Right cardiac atrium (tissue), 5 donors: ENCODE measurements around the gene HMOX1. TPM values are rescaled to one million over a fixed set of nuclear protein-coding genes. Genes with fewer than 3 reads are reported as not detected.

Source experiments
- ATAC-seq, 2 donors: fragments of 200-7000 bp; cut with Tn5 transposase; one replicate each; pipeline versions ENCODE4 v1.8.0 to v1.9.1; 2020; ENCODE audit warnings: moderate library complexity in 2 of 2, mild to moderate bottlenecking in 1 of 2
- DNase-seq, 3 donors: peaks; one replicate each; pipeline ENCODE4 v3.0.0-alpha.2; 2020
- H3K27ac ChIP-seq: one replicate; pipeline ENCODE4 v1.5.1; 2013; ENCODE audit warnings: mild to moderate bottlenecking, low read length, control low read depth, moderate library complexity
- H3K27me3 ChIP-seq: one replicate; pipeline ENCODE4 v1.6.1; 2013; ENCODE audit not compliant: control insufficient read depth, insufficient read depth
- H3K4me1 ChIP-seq: one replicate; pipeline ENCODE4 v1.6.1; 2013; ENCODE audit warnings: low read length; ENCODE audit not compliant: control insufficient read depth, insufficient read depth
- H3K4me3 ChIP-seq: one replicate; pipeline ENCODE4 v1.5.1; 2013; ENCODE audit warnings: low read length, control low read depth
- H3K9me3 ChIP-seq: one replicate; pipeline ENCODE4 v1.6.1; 2013; ENCODE audit warnings: low read length; ENCODE audit not compliant: control insufficient read depth
- WGBS: extraction: QIAGEN DNeasy Blood & Tissue Kit; methylation state at CpG from one replicate; pipeline ENCODE4 v1.1.7; 2013; 5-methylcytosine and 5-hydroxymethylcytosine counted together
- intact Hi-C, 4 donors: fragments of 100-400 bp; cut with DNase I; formaldehyde crosslinking; loops; one replicate each; pipeline versions ENCODE4 v1.11.0 to v1.14.0; 2022 to 2023
- long read RNA-seq, 4 donors: library from polyadenylated mRNA; unstranded; transcript quantifications; one replicate each; pipeline ENCODE4 v2.0.0, GENCODE V29; 2020 to 2021
- polyA plus RNA-seq: library from polyadenylated mRNA; stranded (reverse); fragments of 200-250 nt; gene quantifications from one replicate; pipeline ENCODE4 v1.2.3, GENCODE V29; 2013
- total RNA-seq, 4 donors: library from RNA; stranded (reverse); fragmentation: NEBNext Ultra II Directional; extraction: Animal tissue kit (Norgen Biotek cat#: 25700); gene quantifications; one replicate each; pipeline ENCODE4 v1.2.1, GENCODE V29; 2021
- donor health status: healthy with polysubstance abuse.
- donor health status: DM: no; HTN: yes; CAD: no.
- donor health status: DM: no; HTN: no; CAD: no.
- donor health status: DM: no; HTN: yes; CAD: no; lungs with severe emphysema.
- donor health status: DM: yes; HTN: yes; CAD: no.

Gene HMOX1, protein sequence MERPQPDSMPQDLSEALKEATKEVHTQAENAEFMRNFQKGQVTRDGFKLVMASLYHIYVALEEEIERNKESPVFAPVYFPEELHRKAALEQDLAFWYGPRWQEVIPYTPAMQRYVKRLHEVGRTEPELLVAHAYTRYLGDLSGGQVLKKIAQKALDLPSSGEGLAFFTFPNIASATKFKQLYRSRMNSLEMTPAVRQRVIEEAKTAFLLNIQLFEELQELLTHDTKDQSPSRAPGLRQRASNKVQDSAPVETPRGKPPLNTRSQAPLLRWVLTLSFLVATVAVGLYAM
- total RNA-seq (10 to 100 TPM in 2 of 4 donors, 1 to 10 TPM in 2; 6.2 to 10.8 (median 9.6) TPM), polyA plus RNA-seq (6.1 TPM)
- long read RNA-seq, donor 1, partial matches to known transcripts = 0 of 1 reads
- long read RNA-seq, donor 1, other reads (novel, unspliced or antisense) = 0 of 1 reads
- long read RNA-seq, donor 2, partial matches to known transcripts = 0 of 2 reads
- long read RNA-seq, donor 2, other reads (novel, unspliced or antisense) = 0 of 2 reads
- long read RNA-seq, donor 3, partial matches to known transcripts = 2 of 6 reads
- long read RNA-seq, donor 3, other reads (novel, unspliced or antisense) = 0 of 6 reads
- long read RNA-seq, donor 4 = 0 reads

DNA sequence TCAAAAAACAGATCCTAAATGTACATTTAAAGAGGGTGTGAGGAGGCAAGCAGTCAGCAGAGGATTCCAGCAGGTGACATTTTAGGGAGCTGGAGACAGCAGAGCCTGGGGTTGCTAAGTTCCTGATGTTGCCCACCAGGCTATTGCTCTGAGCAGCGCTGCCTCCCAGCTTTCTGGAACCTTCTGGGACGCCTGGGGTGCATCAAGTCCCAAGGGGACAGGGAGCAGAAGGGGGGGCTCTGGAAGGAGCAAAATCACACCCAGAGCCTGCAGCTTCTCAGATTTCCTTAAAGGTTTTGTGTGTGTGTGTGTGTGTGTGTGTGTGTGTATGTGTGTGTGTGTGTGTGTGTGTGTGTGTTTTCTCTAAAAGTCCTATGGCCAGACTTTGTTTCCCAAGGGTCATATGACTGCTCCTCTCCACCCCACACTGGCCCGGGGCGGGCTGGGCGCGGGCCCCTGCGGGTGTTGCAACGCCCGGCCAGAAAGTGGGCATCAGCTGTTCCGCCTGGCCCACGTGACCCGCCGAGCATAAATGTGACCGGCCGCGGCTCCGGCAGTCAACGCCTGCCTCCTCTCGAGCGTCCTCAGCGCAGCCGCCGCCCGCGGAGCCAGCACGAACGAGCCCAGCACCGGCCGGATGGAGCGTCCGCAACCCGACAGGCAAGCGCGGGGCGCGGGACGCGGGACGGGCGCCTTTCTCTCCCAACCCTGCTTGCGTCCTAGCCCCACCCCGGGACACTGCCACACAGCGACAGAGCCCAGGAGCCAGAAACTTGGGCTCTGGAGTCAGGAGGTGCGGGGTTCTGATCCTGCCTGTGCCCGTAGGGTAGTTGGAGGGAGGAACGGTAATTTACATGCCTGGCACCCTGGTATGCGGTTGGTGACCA lies at the start of gene HMOX1:
HMOX1 (plus strand) TSS at position 560 of the 887 bp plus-strand sequence; CDS start at position 638, 78 bp downstream.
- peak; percentile 94 to 98 (median 97) for DNase-seq
- WGBS = 3% methylated on average over 47 of the region's 47 CpGs

DNA sequence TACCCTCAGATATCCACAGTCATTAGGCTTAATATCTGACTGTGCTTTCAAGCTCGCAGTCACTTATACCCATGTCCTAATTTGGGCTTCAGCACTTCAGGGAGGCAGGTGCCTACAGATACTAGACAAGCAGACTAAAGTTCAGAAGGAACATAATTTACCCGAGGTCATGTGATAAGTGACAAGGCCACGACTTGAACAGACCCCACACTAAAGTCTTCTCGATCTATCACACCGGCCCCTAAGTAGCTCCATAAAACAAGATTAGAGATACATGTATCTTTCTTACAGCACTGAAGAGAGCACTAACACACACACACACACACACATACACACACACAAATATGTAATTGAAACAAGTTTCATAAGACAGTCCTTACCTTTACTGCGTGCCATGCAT lies 48.6 kb upstream of the HMOX1 start:
- WGBS = 66% methylated on average over 6 of the region's 6 CpGs
- H3K27me3 ChIP-seq = no peaks in the 10 kb centered on the region
- H3K4me1 ChIP-seq = no peaks in the 10 kb centered on the region

More for the DNA sequence above, at the start of gene HMOX1:
- H3K9me3 ChIP-seq = no peaks in the 10 kb centered on the region
- no peaks in the 10 kb centered on the region for H3K4me1 ChIP-seq
- intact Hi-C loops = no loop called here
- ATAC-seq = peak; percentile 94 to 95
- H3K27ac ChIP-seq = peak within 1 kb of the TSS; percentile 4
- H3K27me3 ChIP-seq = no peaks in the 10 kb centered on the region
- H3K4me3 ChIP-seq = peak within 1 kb of the TSS; percentile 20

GRCh38 chr22:35333220-35333619 lies 47.7 kb upstream of the HMOX1 start:
- no peak overlapping the region for H3K4me3 ChIP-seq
- H3K9me3 ChIP-seq = no peaks in the 10 kb centered on the region
- H3K27ac ChIP-seq = no peak overlapping the region
- intact Hi-C loops = no loop called here
- 91% methylated on average over 7 of the region's 7 CpGs for WGBS
- ATAC-seq (no peak), DNase-seq (peak in 2 of 3 donors; percentile 12 to 23)
- no peaks in the 10 kb centered on the region for H3K4me1 ChIP-seq
- no peaks in the 10 kb centered on the region for H3K27me3 ChIP-seq

More for the DNA sequence above, 48.6 kb upstream of the HMOX1 start:
- ATAC-seq (no peak), DNase-seq (no peak)
- H3K4me3 ChIP-seq = no peak overlapping the region
- H3K27ac ChIP-seq = peak overlapping the region; percentile 65
- no peaks in the 10 kb centered on the region for H3K9me3 ChIP-seq
- intact Hi-C loops = no loop called here

DNA sequence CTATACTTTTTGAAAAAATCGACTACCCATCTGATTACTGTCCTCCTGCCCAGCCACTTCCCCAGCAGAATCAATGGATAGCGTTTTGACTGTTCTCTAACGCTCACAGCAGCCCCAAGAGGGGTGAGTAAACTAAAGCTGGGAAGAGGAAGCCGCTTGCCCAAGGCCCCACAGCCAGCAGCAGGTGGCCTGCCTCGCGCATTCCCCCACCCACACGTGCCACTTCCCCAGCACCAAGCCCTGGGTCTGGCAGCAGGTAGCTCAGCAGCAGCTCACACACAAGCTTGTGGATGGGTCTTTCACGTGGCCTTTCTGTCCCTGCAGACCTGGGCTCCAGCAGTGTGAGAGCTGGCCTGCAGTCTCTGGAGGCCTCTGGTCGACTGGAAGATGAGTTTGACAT lies 46.9 kb upstream of the HMOX1 start:
- DNase-seq = peak in 2 of 3 donors; percentile 30 to 40
- 67% methylated on average over 9 of the region's 9 CpGs for WGBS
- no peaks in the 10 kb centered on the region for H3K27me3 ChIP-seq
- intact Hi-C loops = no loop called here
- no peak for ATAC-seq
- no peaks in the 10 kb centered on the region for H3K9me3 ChIP-seq
- H3K27ac ChIP-seq = no peak overlapping the region
- H3K4me1 ChIP-seq = no peaks in the 10 kb centered on the region
- no peak overlapping the region for H3K4me3 ChIP-seq

DNA sequence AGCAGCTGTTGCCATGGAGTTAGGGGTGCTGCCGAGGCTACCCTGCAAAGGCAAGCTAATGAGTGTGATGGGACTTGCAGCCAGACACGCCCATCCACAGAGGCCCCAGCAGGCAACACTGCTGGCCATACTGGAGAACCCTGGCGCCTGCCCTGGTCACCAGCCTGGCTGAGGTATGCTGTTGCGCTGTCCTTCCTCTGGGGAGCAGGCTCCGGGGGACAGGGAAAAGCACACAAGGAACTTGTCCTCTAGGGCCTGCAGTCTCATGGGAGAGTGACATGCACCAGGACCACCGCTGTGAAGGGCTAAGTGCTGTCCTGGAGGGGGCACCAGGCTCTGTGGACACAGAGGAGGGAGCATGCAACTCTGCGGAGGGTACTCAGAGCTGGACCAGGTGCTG lies 45.4 kb upstream of the HMOX1 start:
- intact Hi-C loops = no loop called here
- DNase-seq (peak; percentile 10 to 58 (median 33)), ATAC-seq (peak in 1 of 2 donors; percentile 2)
- Histone ChIP-seq H3K4me3 (no peak overlapping the region), H3K27me3 (no peaks in the 10 kb centered on the region), H3K4me1 (no peaks in the 10 kb centered on the region), H3K9me3 (no peaks in the 10 kb centered on the region), H3K27ac (no peak overlapping the region)
- WGBS = 78% methylated on average over 7 of the region's 7 CpGs

DNA sequence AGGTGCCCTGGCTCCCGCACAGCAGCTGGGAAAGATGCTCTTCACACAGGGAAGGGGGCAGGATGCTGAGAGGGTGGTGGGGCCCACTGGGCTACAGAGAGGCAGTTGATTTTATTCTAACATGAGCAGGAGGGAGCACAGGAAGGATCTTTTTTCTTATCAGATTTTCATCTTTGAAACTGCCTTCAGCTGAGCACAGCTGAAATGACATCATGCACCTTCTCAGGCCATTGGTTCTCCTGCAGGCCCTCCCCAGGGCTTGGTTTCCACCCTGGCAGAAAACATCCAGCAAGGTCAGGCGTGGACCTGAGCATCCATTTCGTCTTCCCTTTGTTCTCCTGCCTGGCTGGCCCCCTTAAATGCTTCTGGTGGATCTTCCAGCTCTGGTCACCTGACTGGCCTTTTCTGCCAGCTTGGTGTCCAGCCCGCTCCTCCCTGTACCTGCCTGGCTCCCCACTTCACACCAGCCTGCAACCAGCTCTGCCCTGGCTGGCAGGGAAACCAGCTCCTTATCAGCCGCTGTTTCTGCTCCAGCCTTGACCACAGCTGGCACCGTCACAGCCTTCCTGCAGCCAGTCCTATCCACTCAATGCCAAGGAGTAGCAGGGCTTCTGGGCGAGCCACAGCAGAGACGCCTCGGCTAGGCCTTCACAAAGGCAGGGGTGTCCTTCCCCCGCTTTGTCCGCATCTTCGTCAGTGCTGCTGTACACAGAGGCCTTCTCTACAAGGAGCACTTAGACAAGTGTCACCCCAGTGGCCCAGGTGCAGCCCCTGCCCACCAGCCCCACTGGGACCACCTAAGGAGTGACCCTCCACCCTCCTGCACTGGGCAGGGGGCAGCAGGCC lies 44.7 kb upstream of the HMOX1 start:
- Histone ChIP-seq H3K27me3 (no peaks in the 10 kb centered on the region), H3K4me1 (no peaks in the 10 kb centered on the region), H3K9me3 (no peaks in the 10 kb centered on the region), H3K4me3 (no peak overlapping the region), H3K27ac (peak overlapping the region; percentile 37)
- ATAC-seq (peak; percentile 39 to 59), DNase-seq (peak in 2 of 3 donors; percentile 72 to 78)
- 71% methylated on average over 12 of the region's 12 CpGs for WGBS
- intact Hi-C loops = no loop called here

DNA sequence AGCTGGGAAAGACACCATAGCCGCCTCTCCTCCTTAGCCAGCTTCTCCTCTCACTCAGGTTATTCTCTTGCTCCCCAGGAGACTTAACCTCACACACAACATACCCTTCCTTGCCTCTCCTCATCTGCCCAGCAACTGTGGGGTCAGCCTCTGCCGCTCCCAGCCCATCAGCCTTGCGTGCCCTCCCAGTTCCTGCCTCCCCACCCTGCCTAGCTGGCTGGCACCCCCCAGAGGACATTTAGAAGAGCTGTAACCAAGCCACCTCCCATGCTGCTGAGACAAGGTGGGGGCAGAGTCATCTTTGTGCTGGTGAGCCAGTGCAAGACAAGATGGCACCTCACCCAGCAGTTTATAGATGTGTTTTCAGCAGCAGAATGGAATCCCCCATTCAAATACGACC lies 43.0 kb upstream of the HMOX1 start:
- ATAC-seq (no peak), DNase-seq (peak in 2 of 3 donors; percentile 2 to 46)
- WGBS = 94% methylated on average over 4 of the region's 4 CpGs
- Histone ChIP-seq H3K27me3 (no peaks in the 10 kb centered on the region), H3K27ac (no peak overlapping the region), H3K9me3 (no peaks in the 10 kb centered on the region), H3K4me1 (no peaks in the 10 kb centered on the region), H3K4me3 (no peak overlapping the region)
- intact Hi-C loops = no loop called here

GRCh38 chr22:35341090-35341874 lies 39.6 kb upstream of the HMOX1 start:
- Histone ChIP-seq H3K27ac (no peak overlapping the region), H3K4me1 (no peaks in the 10 kb centered on the region), H3K27me3 (no peaks in the 10 kb centered on the region), H3K9me3 (no peaks in the 10 kb centered on the region), H3K4me3 (no peak overlapping the region)
- peak in 2 of 3 donors; percentile 12 to 31 for DNase-seq
- WGBS = 92% methylated on average over 19 of the region's 19 CpGs
- ATAC-seq = no peak
- intact Hi-C loops = no loop called here

- no peak overlapping the region for H3K4me3 ChIP-seq
- DNase-seq (peak in 1 of 3 donors; percentile 33), ATAC-seq (no peak)
- intact Hi-C loops = no loop called here
- no peaks in the 10 kb centered on the region for H3K4me1 ChIP-seq
- 94% methylated on average over 4 of the region's 4 CpGs for WGBS
- H3K27me3 ChIP-seq = no peaks in the 10 kb centered on the region
- H3K9me3 ChIP-seq = no peaks in the 10 kb centered on the region
- H3K27ac ChIP-seq = no peak overlapping the region
Measured at GRCh38 chr22:35342390-35342789, 38.5 kb upstream of the HMOX1 start.
